ENCODE measurements around the gene RETREG1. TPM values are rescaled to one million over a fixed set of nuclear protein-coding genes. Genes with fewer than 3 reads are reported as not detected.

RETREG1 gene
- total and polyA plus RNA-seq, 2 experiments from 2014 or later, result 2.3 to 3.6 TPM

Small RNA genes within 50 kb of the gene (small RNA-seq; reads per million reads assigned to genes)
- gene RF00019 (ENCODE audit: low replicate concordance), result not detected

Other genes with a start within 250 kb of the RETREG1 start
- 26.8 and 30.7 TPM in 2 replicates for gene ZNF622, start 151.2 kb downstream of the RETREG1 start, total RNA-seq (2014; rRNA removed; shearing (Covaris generic))
- gene ZNF622, start 151.2 kb downstream of the RETREG1 start, polyA plus RNA-seq (2016; fragmentation: Nextera tagmentation; extraction: Ambion mirVana), result 18.8 and 20.1 TPM in 2 replicates

Data from GM23338 (cell line).